MCF 10A (cell line): ENCODE results near the gene DLG2. TPM values are rescaled to one million over a fixed set of nuclear protein-coding genes. Genes with fewer than 3 reads are reported as not detected.
"Not testable (repeated sequence)": the region's sequence is repeated elsewhere in the genome, so short reads cannot be mapped to it uniquely, and the experiment has no call there.

Experiments used
- BruUV-seq: library from RNA; stranded (reverse); fragments of 400-500 nt; replicated peaks from 2 replicates; lab custom pipeline; 2021; lab: Mats Ljungman, UMichigan
- CTCF ChIA-PET: fragments of 300-600 bp; sonication (Branson Sonifier 250); formaldehyde crosslinking; extraction: SDS; loops from one replicate; lab custom pipeline; 2021; ENCODE audit warnings: antibody characterized with exemption, inconsistent platforms; lab: Yijun Ruan, JAX
- POLR2A ChIA-PET: fragments of 300-600, 350-650 bp; sonication (Branson Sonifier 250); formaldehyde crosslinking; extraction: SDS; loops from one replicate; lab custom pipeline; 2020; ENCODE audit warnings: antibody characterized with exemption, inconsistent platforms; lab: Yijun Ruan, JAX
- DNase-seq: peaks from one replicate; pipeline ENCODE4 v3.0.0-alpha.2; 2018; ENCODE audit not compliant: unreplicated experiment
- H3K27ac Mint-ChIP-seq: one replicate; pipeline ENCODE4 v1.8.0; 2022; ENCODE audit warnings: mild to moderate bottlenecking, low read depth, mixed read lengths; ENCODE audit not compliant: unreplicated experiment
- H3K27me3 Mint-ChIP-seq: one replicate; pipeline ENCODE4 v1.8.0; 2022; ENCODE audit warnings: mixed read lengths; ENCODE audit not compliant: insufficient read depth, unreplicated experiment
- H3K36me3 Mint-ChIP-seq: one replicate; pipeline ENCODE4 v1.8.0; 2022; ENCODE audit warnings: mild to moderate bottlenecking, moderate library complexity, mixed read lengths; ENCODE audit not compliant: insufficient read depth, unreplicated experiment
- H3K4me1 Mint-ChIP-seq: one replicate; pipeline ENCODE4 v1.8.0; 2022; ENCODE audit warnings: mixed read lengths; ENCODE audit not compliant: insufficient read depth, unreplicated experiment
- H3K4me3 Mint-ChIP-seq: one replicate; pipeline ENCODE4 v1.8.0; 2022; ENCODE audit warnings: mild to moderate bottlenecking, moderate library complexity, mixed read lengths; ENCODE audit not compliant: unreplicated experiment
- H3K9me3 Mint-ChIP-seq: one replicate; pipeline ENCODE4 v1.8.0; 2022; ENCODE audit warnings: mixed read lengths; ENCODE audit not compliant: unreplicated experiment
- CTCF ChIP-seq: fragments of 200-600 bp; IDR thresholded peaks from one replicate; pipeline ENCODE4 v1.8.0; 2022; ENCODE audit warnings: antibody characterized with exemption, mild to moderate bottlenecking; ENCODE audit not compliant: unreplicated experiment
- intact Hi-C: fragments of 100-400 bp; cut with micrococcal nuclease; formaldehyde crosslinking; loops from 2 replicates; pipeline ENCODE4 v1.14.1; 2022
- total RNA-seq: library from RNA; stranded (reverse); gene quantifications from 2 replicates; pipeline ENCODE4 v1.2.3, GENCODE V29; 2022

DLG2 gene
- total RNA-seq, 1 experiment from 2014 or later, result 0.26 TPM

- Mint-ChIP-seq H3K9me3 (no peaks in the 10 kb centered on the region), H3K27ac (no peak overlapping the region), H3K4me3 (no peak overlapping the region), H3K4me1 (no peaks in the 10 kb centered on the region), H3K36me3 (no peaks in the 10 kb centered on the region), H3K27me3 (peaks cover 16% of the 10 kb centered on the region)
- POLR2A ChIA-PET, result no interaction called here
- BruUV-seq, result no TSS peak
- intact Hi-C loops, result no loop called here
- TF ChIP-seq CTCF, result no peak
- CTCF ChIA-PET, result no interaction called here
- DNase-seq, result no peak
These were observed 2177.7 kb downstream of the DLG2 start for GRCh38 chr11:83449338-83449913.

GRCh38 chr11:83448686-83449085, 2178.5 kb downstream of the DLG2 start:
- no peak overlapping the region for H3K27ac Mint-ChIP-seq

GRCh38 chr11:83443880-83444279, 2183.3 kb downstream of the DLG2 start:
- CTCF ChIA-PET, POLR2A ChIA-PET, BruUV-seq: not testable (repeated sequence)

More at GRCh38 chr11:83448686-83449085, 2178.5 kb downstream of the DLG2 start:
- ChIA-PET POLR2A (no interaction called here), CTCF (no interaction called here)
- BruUV-seq, result no TSS peak
- Mint-ChIP-seq H3K4me3 (no peak overlapping the region), H3K9me3 (no peaks in the 10 kb centered on the region), H3K4me1 (no peaks in the 10 kb centered on the region), H3K27me3 (peaks cover 16% of the 10 kb centered on the region), H3K36me3 (no peaks in the 10 kb centered on the region)
- TF ChIP-seq CTCF, result no peak
- DNase-seq, result no peak
- intact Hi-C loops, result no loop called here

GRCh38 chr11:83441601-83442000, 2185.5 kb downstream of the DLG2 start:
- ChIA-PET CTCF (no interaction called here), POLR2A (interaction anchor here (0.6 kb wide), 1 partner anchor 247 kb away, joined by 3 read pairs; no protein-coding TSS in a partner anchor)
- H3K27me3 Mint-ChIP-seq, result peaks cover 3% of the 10 kb centered on the region
- intact Hi-C loops, result no loop called here
- no peak overlapping the region for H3K27ac Mint-ChIP-seq
- BruUV-seq, result no TSS peak
- H3K36me3 Mint-ChIP-seq, result no peaks in the 10 kb centered on the region
- DNase-seq, result no peak
- no peaks in the 10 kb centered on the region for H3K9me3 Mint-ChIP-seq
- H3K4me1 Mint-ChIP-seq, result no peaks in the 10 kb centered on the region
- no peak overlapping the region for H3K4me3 Mint-ChIP-seq
- no peak for TF ChIP-seq CTCF

More at GRCh38 chr11:83443880-83444279, 2183.3 kb downstream of the DLG2 start:
- DNase-seq, H3K4me3 Mint-ChIP-seq, H3K36me3 Mint-ChIP-seq, H3K9me3 Mint-ChIP-seq, H3K4me1 Mint-ChIP-seq, H3K27ac Mint-ChIP-seq, intact Hi-C loops: not testable (repeated sequence)
- H3K27me3 Mint-ChIP-seq, result peaks cover 16% of the 10 kb centered on the region
